Measurements from ENCODE around the gene TRMT6.

DNA sequence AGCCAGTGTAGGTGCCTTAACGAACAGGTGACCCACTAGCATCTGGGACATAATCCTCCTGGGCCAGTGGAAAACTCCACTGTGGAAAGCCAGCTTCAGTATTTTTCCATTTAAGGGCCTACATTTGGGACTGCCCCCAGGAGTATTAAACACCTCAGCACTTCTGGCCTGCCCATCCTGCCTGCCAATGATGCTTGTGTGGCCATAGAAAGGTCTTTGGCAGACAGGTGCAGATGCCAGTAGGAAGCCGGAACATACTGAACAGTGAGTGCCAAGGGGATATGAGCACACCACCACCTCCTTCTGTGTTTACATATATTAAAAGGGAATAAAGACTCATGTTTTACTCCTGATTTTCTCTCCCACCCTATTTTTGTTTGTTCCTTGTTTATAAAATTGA is 20.0 kb upstream of the TRMT6 start:
- TF ChIP-seq, protein P1, sequence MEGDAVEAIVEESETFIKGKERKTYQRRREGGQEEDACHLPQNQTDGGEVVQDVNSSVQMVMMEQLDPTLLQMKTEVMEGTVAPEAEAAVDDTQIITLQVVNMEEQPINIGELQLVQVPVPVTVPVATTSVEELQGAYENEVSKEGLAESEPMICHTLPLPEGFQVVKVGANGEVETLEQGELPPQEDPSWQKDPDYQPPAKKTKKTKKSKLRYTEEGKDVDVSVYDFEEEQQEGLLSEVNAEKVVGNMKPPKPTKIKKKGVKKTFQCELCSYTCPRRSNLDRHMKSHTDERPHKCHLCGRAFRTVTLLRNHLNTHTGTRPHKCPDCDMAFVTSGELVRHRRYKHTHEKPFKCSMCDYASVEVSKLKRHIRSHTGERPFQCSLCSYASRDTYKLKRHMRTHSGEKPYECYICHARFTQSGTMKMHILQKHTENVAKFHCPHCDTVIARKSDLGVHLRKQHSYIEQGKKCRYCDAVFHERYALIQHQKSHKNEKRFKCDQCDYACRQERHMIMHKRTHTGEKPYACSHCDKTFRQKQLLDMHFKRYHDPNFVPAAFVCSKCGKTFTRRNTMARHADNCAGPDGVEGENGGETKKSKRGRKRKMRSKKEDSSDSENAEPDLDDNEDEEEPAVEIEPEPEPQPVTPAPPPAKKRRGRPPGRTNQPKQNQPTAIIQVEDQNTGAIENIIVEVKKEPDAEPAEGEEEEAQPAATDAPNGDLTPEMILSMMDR (IDR thresholded peaks at IDR 0.05) = no peak
- no peak for TF ChIP-seq POLR2A (IDR thresholded peaks at IDR 0.05)
